Mesodermal cell (in vitro differentiated cells): ENCODE data around the gene AFMID.
A peak's percentile ranks its signal among the peaks of the same experiment; 100 is the strongest.

Experiments used
- H3K27ac ChIP-seq: 2 replicates; pipeline ENCODE4 v1.7.0; 2013; ENCODE audit warnings: mild to moderate bottlenecking, low read depth, low read length, moderate library complexity; ENCODE audit not compliant: severe bottlenecking
- H3K36me3 ChIP-seq: 2 replicates; pipeline ENCODE4 v1.7.1; 2013; ENCODE audit warnings: mild to moderate bottlenecking, low read length, moderate library complexity; ENCODE audit not compliant: control insufficient read depth, insufficient read depth
- H3K4me1 ChIP-seq: one replicate; pipeline ENCODE4 v1.7.1; 2013; ENCODE audit warnings: mild to moderate bottlenecking, low read length; ENCODE audit not compliant: insufficient read depth, control insufficient read depth, poor library complexity, severe bottlenecking
- H3K4me3 ChIP-seq: 2 replicates; pipeline ENCODE4 v1.7.0; 2013; ENCODE audit warnings: low read length, control low read depth, mild to moderate bottlenecking; ENCODE audit not compliant: insufficient read depth, poor library complexity, severe bottlenecking; ENCODE audit errors: extremely low read depth
- H3K9me3 ChIP-seq: 2 replicates; pipeline ENCODE4 v1.7.1; 2013; ENCODE audit warnings: mild to moderate bottlenecking, low read length, moderate library complexity; ENCODE audit not compliant: control insufficient read depth
- WGBS, 2 experiments: methylation state at CpG; one replicate each; pipeline ENCODE4 v1.1.5; 2013; ENCODE audit warnings: missing lambda C conversion rate in 2 of 2; ENCODE audit not compliant: insufficient coverage in 2 of 2; 5-methylcytosine and 5-hydroxymethylcytosine counted together

Gene AFMID

GRCh38 chr17:78226055-78226758 lies 39.0 kb downstream of the AFMID start:
- Histone ChIP-seq H3K36me3 (peaks cover 37% of the 10 kb centered on the region), H3K27ac (no peak overlapping the region)

GRCh38 chr17:78226759-78227454 lies 39.7 kb downstream of the AFMID start:
- no peaks in the 10 kb centered on the region for H3K4me1 ChIP-seq
- H3K36me3 ChIP-seq, result peaks cover 30% of the 10 kb centered on the region
- 86 to 88% methylated on average over 18 to 19 of the region's 20 CpGs for WGBS, 2 experiments
- H3K9me3 ChIP-seq, result no peaks in the 10 kb centered on the region
- no peak overlapping the region for H3K4me3 ChIP-seq
- H3K27ac ChIP-seq, result no peak overlapping the region

More at GRCh38 chr17:78226055-78226758, 39.0 kb downstream of the AFMID start:
- Histone ChIP-seq H3K9me3 (no peaks in the 10 kb centered on the region), H3K4me1 (no peaks in the 10 kb centered on the region), H3K4me3 (no peak overlapping the region)
- WGBS, 2 experiments, result 78 to 82% methylated on average over 9 to 12 of the region's 12 CpGs

- H3K4me3 ChIP-seq, result no peak overlapping the region
- 94 to 99% methylated on average over 8 to 10 of the region's 10 CpGs for WGBS, 2 experiments
- H3K9me3 ChIP-seq, result no peaks in the 10 kb centered on the region
- no peaks in the 10 kb centered on the region for H3K4me1 ChIP-seq
- H3K27ac ChIP-seq, result no peak overlapping the region
- H3K36me3 ChIP-seq, result peaks cover 26% of the 10 kb centered on the region
Measured at GRCh38 chr17:78227455-78227916, 40.3 kb downstream of the AFMID start.

GRCh38 chr17:78228176-78228575 lies 41.0 kb downstream of the AFMID start:
- WGBS, 2 experiments, result 89% methylated on average over 3 of the region's 4 CpGs; no CpG with 5 or more reads in 1 of the 2 experiments
- no peak overlapping the region for H3K4me3 ChIP-seq
- no peaks in the 10 kb centered on the region for H3K9me3 ChIP-seq
- no peaks in the 10 kb centered on the region for H3K4me1 ChIP-seq
- H3K27ac ChIP-seq, result no peak overlapping the region
- peaks cover 19% of the 10 kb centered on the region for H3K36me3 ChIP-seq

GRCh38 chr17:78230252-78230962 lies 43.2 kb downstream of the AFMID start:
- 77 to 85% methylated on average over 10 to 13 of the region's 13 CpGs for WGBS, 2 experiments
- Histone ChIP-seq H3K27ac (no peak overlapping the region), H3K4me1 (no peaks in the 10 kb centered on the region), H3K36me3 (no peaks in the 10 kb centered on the region), H3K4me3 (no peak overlapping the region), H3K9me3 (no peaks in the 10 kb centered on the region)

GRCh38 chr17:78230996-78231935 lies 44.1 kb downstream of the AFMID start, which contains the start of gene TMEM235:
TSS of gene TMEM235 (plus strand) at chr17:78231631. CDS start at chr17:78232024, 393 bp downstream.
- no peaks in the 10 kb centered on the region for H3K9me3 ChIP-seq
- H3K27ac ChIP-seq, result no peak within 1 kb of the TSS
- WGBS, 2 experiments, result 32 to 36% methylated on average over 20 to 33 of the region's 52 CpGs
- no peaks in the 10 kb centered on the region for H3K4me1 ChIP-seq
- H3K36me3 ChIP-seq, result no peaks in the 10 kb centered on the region
- peak within 1 kb of the TSS; percentile 8 for H3K4me3 ChIP-seq

- Histone ChIP-seq H3K27ac (no peak overlapping the region), H3K36me3 (no peaks in the 10 kb centered on the region), H3K9me3 (no peaks in the 10 kb centered on the region), H3K4me3 (no peak overlapping the region), H3K4me1 (no peaks in the 10 kb centered on the region)
- 17 to 24% methylated on average over 31 to 43 of the region's 55 CpGs for WGBS, 2 experiments
Measured at GRCh38 chr17:78231991-78232858, 45.1 kb downstream of the AFMID start.

GRCh38 chr17:78232859-78233173 lies 45.7 kb downstream of the AFMID start:
- Histone ChIP-seq H3K27ac (no peak overlapping the region), H3K4me1 (no peaks in the 10 kb centered on the region), H3K9me3 (no peaks in the 10 kb centered on the region), H3K4me3 (no peak overlapping the region), H3K36me3 (no peaks in the 10 kb centered on the region)
- WGBS, 2 experiments, result 94 to 97% methylated on average over 2 of the region's 2 CpGs

- Histone ChIP-seq H3K36me3 (no peaks in the 10 kb centered on the region), H3K9me3 (no peaks in the 10 kb centered on the region)
- 91 to 93% methylated on average over 9 of the region's 10 CpGs for WGBS, 2 experiments
Measured at GRCh38 chr17:78233678-78234077, 46.5 kb downstream of the AFMID start.

More at GRCh38 chr17:78233678-78234077, 46.5 kb downstream of the AFMID start:
- H3K4me1 ChIP-seq, result no peaks in the 10 kb centered on the region
- H3K4me3 ChIP-seq, result no peak overlapping the region
- H3K27ac ChIP-seq, result no peak overlapping the region
